GM12878 (cell line): ENCODE data around the gene LDHA. TPM values are rescaled to one million over a fixed set of nuclear protein-coding genes. Genes with fewer than 3 reads are reported as not detected.

Experiments used
- ATAC-seq: fragments of 200-7000 bp; cut with Tn5 transposase; 3 replicates; pipeline ENCODE4 v1.9.1; 2020; ENCODE audit warnings: mild to moderate bottlenecking, moderate library complexity
- BruUV-seq: library from RNA; stranded (reverse); fragments of 400-500 nt; replicated peaks from 2 replicates; lab custom pipeline; 2021; lab: Mats Ljungman, UMichigan
- CTCF ChIA-PET: fragments of 300-600 bp; sonication (Branson Sonifier 250); formaldehyde crosslinking; extraction: SDS; loops from one replicate; lab custom pipeline; 2021; ENCODE audit warnings: inconsistent platforms; lab: Yijun Ruan, JAX
- POLR2A ChIA-PET: fragments of 350-600 bp; formaldehyde crosslinking; extraction: SDS; loops from one replicate; lab custom pipeline; 2021; ENCODE audit warnings: inconsistent platforms; lab: Charles Lee
- RAD21 ChIA-PET: fragments of 300-600 bp; sonication (Branson Sonifier 250); formaldehyde crosslinking; loops from one replicate; lab custom pipeline; 2023; ENCODE audit warnings: antibody characterized with exemption; ENCODE audit not compliant: unreplicated experiment; lab: Charles Lee
- SMC1A ChIA-PET: fragments of 300-600 bp; sonication (Branson Sonifier 250); formaldehyde crosslinking; loops from one replicate; lab custom pipeline; 2023; ENCODE audit not compliant: unreplicated experiment, uncharacterized antibody; lab: Charles Lee
- DNase-seq: peaks from one replicate; pipeline ENCODE4 v3.0.0-alpha.2; 2011; ENCODE audit warnings: low read depth, low spot score
- FAIRE-seq: peaks from 3 replicates; lab custom pipeline; 2011; peaks lifted over from hg19 to GRCh38; lab: Jason Lieb, UNC
- H2AFZ ChIP-seq: 2 replicates; pipeline ENCODE4 v1.6.0; 2011; ENCODE audit warnings: low read depth, low read length, control low read depth; ENCODE audit not compliant: control insufficient read depth
- H3K27ac ChIP-seq: 2 replicates; pipeline ENCODE4 v1.5.1; 2011; ENCODE audit warnings: control low read depth; ENCODE audit not compliant: control insufficient read depth, insufficient read depth
- H3K27me3 ChIP-seq, 2 experiments: replicated peaks in 1 of 2; 2 replicates each; pipeline versions ENCODE4 v1.6.0 to v1.6.1; 2011; ENCODE audit warnings: low read length in 1 of 2; ENCODE audit not compliant: control insufficient read depth in 2 of 2, insufficient read depth in 2 of 2
- H3K36me3 ChIP-seq, 2 experiments: 2 replicates each; pipeline ENCODE4 v1.5.1; 2011; ENCODE audit warnings: low read length in 1 of 2; ENCODE audit not compliant: control insufficient read depth in 2 of 2, insufficient read depth in 2 of 2
- H3K4me1 ChIP-seq: 2 replicates; pipeline ENCODE4 v1.6.1; 2011; ENCODE audit warnings: mild to moderate bottlenecking, low read length, moderate library complexity, mixed read lengths; ENCODE audit not compliant: control insufficient read depth, insufficient read depth
- H3K4me2 ChIP-seq: 2 replicates; pipeline ENCODE4 v1.6.0; 2011; ENCODE audit warnings: control low read depth; ENCODE audit not compliant: control insufficient read depth, insufficient read depth
- H3K4me3 ChIP-seq: fragments of 200-600 bp; sonication (generic); 2 replicates; pipeline ENCODE4 v1.5.1; 2016
- H3K79me2 ChIP-seq: 2 replicates; pipeline ENCODE4 v1.6.0; 2011; ENCODE audit warnings: low read length; ENCODE audit not compliant: control insufficient read depth, insufficient read depth
- H3K9ac ChIP-seq: 2 replicates; pipeline ENCODE4 v1.8.0; 2011; ENCODE audit warnings: low read length, control low read depth, mixed read lengths; ENCODE audit not compliant: control insufficient read depth, insufficient read depth
- H3K9me3 ChIP-seq: replicated peaks from 3 replicates; pipeline ENCODE4 v1.5.1; 2011; ENCODE audit warnings: mild to moderate bottlenecking, low read length; ENCODE audit not compliant: control insufficient read depth, insufficient read depth
- H4K20me1 ChIP-seq: 2 replicates; pipeline ENCODE4 v1.6.0; 2011; ENCODE audit not compliant: control insufficient read depth, insufficient read depth
- CBX3 ChIP-seq: fragments of 200-600 bp; sonication (generic); IDR thresholded peaks from 2 replicates; pipeline ENCODE4 v1.6.1; 2016; ENCODE audit warnings: low read depth, borderline replicate concordance
- MEF2A ChIP-seq: IDR thresholded peaks from 2 replicates; pipeline ENCODE4 v1.6.1; 2011; ENCODE audit warnings: low read depth, mild to moderate bottlenecking, low read length, moderate library complexity; ENCODE audit not compliant: insufficient read depth
- MYB ChIP-seq: fragments of 150-350 bp; IDR thresholded peaks from 2 replicates; pipeline ENCODE4 v1.6.1; 2014; ENCODE audit warnings: mild to moderate bottlenecking, low read depth, low read length, borderline replicate concordance
- MYC ChIP-seq: IDR thresholded peaks from 2 replicates; pipeline ENCODE4 v1.6.1; 2011; ENCODE audit warnings: mild to moderate bottlenecking, low read length, moderate library complexity, inconsistent platforms; ENCODE audit not compliant: insufficient read depth, insufficient replicate concordance, insufficient read length, severe bottlenecking
- NR2F1 ChIP-seq: fragments of 450-650 bp; conservative IDR thresholded peaks from 2 replicates; pipeline ENCODE4 v1.6.1; 2017; ENCODE audit warnings: mild to moderate bottlenecking
- RCOR1 ChIP-seq: conservative IDR thresholded peaks from 2 replicates; pipeline ENCODE4 v1.6.1; 2012; ENCODE audit warnings: low read depth, low read length, improper control_type of control experiment
- SREBF2 ChIP-seq: IDR thresholded peaks from 2 replicates; pipeline ENCODE4 v1.6.1; 2012; ENCODE audit warnings: mild to moderate bottlenecking, low read length
- SUPT20H ChIP-seq: IDR thresholded peaks from 2 replicates; pipeline ENCODE4 v1.6.1; 2011; ENCODE audit warnings: low read depth, mild to moderate bottlenecking, low read length, moderate library complexity, borderline replicate concordance; ENCODE audit not compliant: control insufficient read depth
- TARDBP ChIP-seq: IDR thresholded peaks from 2 replicates; pipeline ENCODE4 v1.6.1; 2016; ENCODE audit warnings: borderline replicate concordance
- TBL1XR1 ChIP-seq: IDR thresholded peaks from 2 replicates; pipeline ENCODE4 v1.6.1; 2012; ENCODE audit warnings: low read depth, low read length, improper control_type of control experiment
- TCF12 ChIP-seq: IDR thresholded peaks from 2 replicates; pipeline ENCODE4 v1.6.1; 2011; ENCODE audit warnings: low read depth, mild to moderate bottlenecking, low read length
- TCF7 ChIP-seq: IDR thresholded peaks from 2 replicates; pipeline ENCODE4 v1.6.1; 2014; ENCODE audit warnings: antibody characterized with exemption, borderline replicate concordance
- WRNIP1 ChIP-seq: IDR thresholded peaks from 2 replicates; pipeline ENCODE4 v1.6.1; 2011; ENCODE audit warnings: low read depth, low read length, improper control_type of control experiment, borderline replicate concordance
- WGBS: methylation state at CpG from one replicate; pipeline ENCODE4 v1.1.6; 2016; ENCODE audit warnings: low lambda C conversion rate; ENCODE audit not compliant: insufficient replicate concordance, insufficient coverage; ENCODE audit errors: missing lambda C conversion rate; 5-methylcytosine and 5-hydroxymethylcytosine counted together
- in situ Hi-C: fragments of 300-500 bp; cut with MboI; formaldehyde crosslinking; loops from 9 replicates; pipeline ENCODE4 v1.14.3; 2018; ENCODE audit warnings: mixed read lengths
- intact Hi-C: fragments of 100-400 bp; cut with micrococcal nuclease; formaldehyde crosslinking; loops from one replicate; pipeline ENCODE4 v1.14.2; 2022; ENCODE audit not compliant: unreplicated experiment
- polyA plus RNA-seq, 11 experiments: library from polyadenylated mRNA; depleted of rRNA in 4 of 11; unstranded in 6 of 11; stranded (reverse) in 5 of 11; fragments of >200 nt; fragmentation: Nextera tagmentation in 4 of 11; fragmentation: Illumina TruSeq in 1 of 11; extraction: Ambion mirVana in 4 of 11; extraction: Trizol in 1 of 11; gene quantifications; 1 replicate in 1 of 11; 2 replicates in 10 of 11; pipeline versions ENCODE4 v1.2.1 to v1.2.3, GENCODE V29; 2011 to 2016; ENCODE audit warnings: inconsistent platforms in 2 of 11, missing spikeins in 2 of 11, low read depth in 1 of 11
- total RNA-seq, 4 experiments: library from RNA; depleted of rRNA in 3 of 4; stranded (reverse); fragments of >200 nt in 3 of 4; fragmentation: Illumina TruSeq in 1 of 4; extraction: Trizol in 1 of 4; gene quantifications; 2 replicates each; pipeline versions ENCODE4 v1.2.1 to v1.2.3, GENCODE V29; 2013 to 2021
- TF ChIP-seq, protein P1 (sequence below): fragments of 450-650 bp; IDR thresholded peaks from 2 replicates; pipeline ENCODE4 v1.6.1; 2017; ENCODE audit warnings: mild to moderate bottlenecking, moderate library complexity
- TF ChIP-seq, protein P2 (sequence below), 3 experiments: IDR thresholded peaks in 2 of 3; conservative IDR thresholded peaks in 1 of 3; 2 replicates each; pipeline ENCODE4 v1.5.1; 2011; ENCODE audit warnings: low read depth in 3 of 3, low read length in 3 of 3, mild to moderate bottlenecking in 3 of 3, control low read depth in 2 of 3, moderate library complexity in 2 of 3, inconsistent platforms in 1 of 3, mixed read lengths in 1 of 3; ENCODE audit not compliant: control insufficient read depth in 2 of 3, insufficient read depth in 1 of 3; ENCODE audit errors: extremely low read depth in 1 of 3
- TF ChIP-seq, protein P3 (sequence below): fragments of 450-650 bp; IDR thresholded peaks from 2 replicates; pipeline ENCODE4 v1.6.1; 2017; ENCODE audit warnings: low read depth, mild to moderate bottlenecking, moderate library complexity

The LDHA gene
- total and polyA plus RNA-seq, 10 of the 15 experiments (the other 5 are each of a cell fraction or from before 2014, with no cell fraction given), result 773 to 2,300 (median 1,367) TPM

DNA sequence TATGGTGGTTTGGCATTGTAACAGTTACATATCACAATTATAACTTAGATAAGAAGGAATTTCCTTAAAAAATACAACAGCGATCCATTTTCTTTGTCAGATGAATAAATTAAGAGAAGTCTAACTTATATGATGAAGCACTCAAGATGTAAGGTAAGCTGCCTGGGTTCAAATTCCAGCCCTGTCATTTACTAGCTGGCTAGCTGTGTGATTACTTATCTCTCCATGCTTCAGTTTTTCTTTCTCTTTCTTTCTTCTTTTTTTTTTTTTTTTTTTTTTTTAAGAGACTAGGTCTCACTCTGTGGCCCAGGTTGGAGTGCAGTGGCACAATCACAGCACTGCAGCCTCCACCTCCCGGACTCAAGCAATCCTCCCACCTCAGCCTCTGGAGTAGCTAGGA, 22.2 kb upstream of the LDHA start (continued):
- TF ChIP-seq, protein P1, sequence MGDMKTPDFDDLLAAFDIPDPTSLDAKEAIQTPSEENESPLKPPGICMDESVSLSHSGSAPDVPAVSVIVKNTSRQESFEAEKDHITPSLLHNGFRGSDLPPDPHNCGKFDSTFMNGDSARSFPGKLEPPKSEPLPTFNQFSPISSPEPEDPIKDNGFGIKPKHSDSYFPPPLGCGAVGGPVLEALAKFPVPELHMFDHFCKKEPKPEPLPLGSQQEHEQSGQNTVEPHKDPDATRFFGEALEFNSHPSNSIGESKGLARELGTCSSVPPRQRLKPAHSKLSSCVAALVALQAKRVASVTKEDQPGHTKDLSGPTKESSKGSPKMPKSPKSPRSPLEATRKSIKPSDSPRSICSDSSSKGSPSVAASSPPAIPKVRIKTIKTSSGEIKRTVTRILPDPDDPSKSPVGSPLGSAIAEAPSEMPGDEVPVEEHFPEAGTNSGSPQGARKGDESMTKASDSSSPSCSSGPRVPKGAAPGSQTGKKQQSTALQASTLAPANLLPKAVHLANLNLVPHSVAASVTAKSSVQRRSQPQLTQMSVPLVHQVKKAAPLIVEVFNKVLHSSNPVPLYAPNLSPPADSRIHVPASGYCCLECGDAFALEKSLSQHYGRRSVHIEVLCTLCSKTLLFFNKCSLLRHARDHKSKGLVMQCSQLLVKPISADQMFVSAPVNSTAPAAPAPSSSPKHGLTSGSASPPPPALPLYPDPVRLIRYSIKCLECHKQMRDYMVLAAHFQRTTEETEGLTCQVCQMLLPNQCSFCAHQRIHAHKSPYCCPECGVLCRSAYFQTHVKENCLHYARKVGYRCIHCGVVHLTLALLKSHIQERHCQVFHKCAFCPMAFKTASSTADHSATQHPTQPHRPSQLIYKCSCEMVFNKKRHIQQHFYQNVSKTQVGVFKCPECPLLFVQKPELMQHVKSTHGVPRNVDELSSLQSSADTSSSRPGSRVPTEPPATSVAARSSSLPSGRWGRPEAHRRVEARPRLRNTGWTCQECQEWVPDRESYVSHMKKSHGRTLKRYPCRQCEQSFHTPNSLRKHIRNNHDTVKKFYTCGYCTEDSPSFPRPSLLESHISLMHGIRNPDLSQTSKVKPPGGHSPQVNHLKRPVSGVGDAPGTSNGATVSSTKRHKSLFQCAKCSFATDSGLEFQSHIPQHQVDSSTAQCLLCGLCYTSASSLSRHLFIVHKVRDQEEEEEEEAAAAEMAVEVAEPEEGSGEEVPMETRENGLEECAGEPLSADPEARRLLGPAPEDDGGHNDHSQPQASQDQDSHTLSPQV, result no peak
- TF ChIP-seq SUPT20H (no peak), RCOR1 (no peak)

DNA sequence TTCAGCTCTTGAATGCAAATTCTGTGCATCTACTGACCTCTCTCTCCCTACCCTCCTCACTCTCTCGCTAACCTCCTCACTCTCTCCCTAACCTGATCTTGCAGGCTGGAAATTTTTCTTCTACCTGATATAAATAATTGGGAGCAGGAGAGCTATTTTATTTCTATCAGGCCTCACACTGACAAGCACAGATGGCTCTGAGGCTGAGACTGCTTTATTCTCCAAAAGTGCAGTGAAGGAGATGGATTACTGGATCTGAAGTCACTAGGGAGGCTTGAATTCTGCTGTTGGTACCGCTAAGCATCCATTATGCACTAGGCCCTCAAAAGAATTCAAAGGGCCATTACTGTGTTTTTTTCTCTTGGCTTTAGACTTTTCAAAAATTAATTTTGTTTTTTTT, 19.4 kb upstream of the LDHA start:
- ChIA-PET CTCF (interaction anchor here (1.5 to 3.7 kb wide), 2 partner anchors 10 to 131 kb away, joined by 4 to 13 read pairs; no protein-coding TSS in a partner anchor), POLR2A (no interaction called here), RAD21 (interaction anchor here (1.5 kb wide), 1 partner anchor 54 kb away, joined by 3 read pairs; no protein-coding TSS in a partner anchor), SMC1A (interaction anchor here (0.6 to 1.1 kb wide), 2 partner anchors 9 to 302 kb away, joined by 3 read pairs; no protein-coding TSS in a partner anchor)
- Histone ChIP-seq H3K4me2 (no peak overlapping the region), H3K27me3 (no peaks in the 10 kb centered on the region), H3K4me1 (no peaks in the 10 kb centered on the region), H4K20me1 (no peaks in the 10 kb centered on the region; the same call in 1 of the 2 replicates), H3K79me2 (no peaks in the 10 kb centered on the region), H3K27ac (no peak overlapping the region), H2AFZ (no peak overlapping the region), H3K9ac (no peak overlapping the region), H3K36me3 (no peaks in the 10 kb centered on the region), H3K9me3 (no peaks in the 10 kb centered on the region), H3K4me3 (no peak overlapping the region)
- DNase-seq, result no peak
- no peak for ATAC-seq
- WGBS, result 94% methylated on average over 2 of the region's 2 CpGs
- in situ Hi-C loops, result no loop called here
- no TSS peak for BruUV-seq
- no peak for FAIRE-seq
- intact Hi-C loops, result no loop called here
- no peak for TF ChIP-seq SREBF2
- TF ChIP-seq TCF7, result no peak
- no peak for TF ChIP-seq TCF12
- no peak for TF ChIP-seq CBX3
- no peak for TF ChIP-seq MYB
- TF ChIP-seq TBL1XR1, result no peak
- TF ChIP-seq, protein P2, sequence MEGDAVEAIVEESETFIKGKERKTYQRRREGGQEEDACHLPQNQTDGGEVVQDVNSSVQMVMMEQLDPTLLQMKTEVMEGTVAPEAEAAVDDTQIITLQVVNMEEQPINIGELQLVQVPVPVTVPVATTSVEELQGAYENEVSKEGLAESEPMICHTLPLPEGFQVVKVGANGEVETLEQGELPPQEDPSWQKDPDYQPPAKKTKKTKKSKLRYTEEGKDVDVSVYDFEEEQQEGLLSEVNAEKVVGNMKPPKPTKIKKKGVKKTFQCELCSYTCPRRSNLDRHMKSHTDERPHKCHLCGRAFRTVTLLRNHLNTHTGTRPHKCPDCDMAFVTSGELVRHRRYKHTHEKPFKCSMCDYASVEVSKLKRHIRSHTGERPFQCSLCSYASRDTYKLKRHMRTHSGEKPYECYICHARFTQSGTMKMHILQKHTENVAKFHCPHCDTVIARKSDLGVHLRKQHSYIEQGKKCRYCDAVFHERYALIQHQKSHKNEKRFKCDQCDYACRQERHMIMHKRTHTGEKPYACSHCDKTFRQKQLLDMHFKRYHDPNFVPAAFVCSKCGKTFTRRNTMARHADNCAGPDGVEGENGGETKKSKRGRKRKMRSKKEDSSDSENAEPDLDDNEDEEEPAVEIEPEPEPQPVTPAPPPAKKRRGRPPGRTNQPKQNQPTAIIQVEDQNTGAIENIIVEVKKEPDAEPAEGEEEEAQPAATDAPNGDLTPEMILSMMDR (IDR thresholded peaks at IDR 0.05 in 2 of 3, conservative IDR thresholded peaks at IDR 0.05 in 1 of 3; ENCODE audit: control insufficient read depth in 2 of 3, extremely low read depth in 1 of 3, insufficient read depth in 1 of 3, low read depth in 3 of 3, low read length in 3 of 3), result no peak
- TF ChIP-seq MEF2A, result no peak
- no peak for TF ChIP-seq NR2F1
- no peak for TF ChIP-seq TARDBP
- no peak for TF ChIP-seq WRNIP1
- TF ChIP-seq MYC, result no peak
- TF ChIP-seq, protein P3, sequence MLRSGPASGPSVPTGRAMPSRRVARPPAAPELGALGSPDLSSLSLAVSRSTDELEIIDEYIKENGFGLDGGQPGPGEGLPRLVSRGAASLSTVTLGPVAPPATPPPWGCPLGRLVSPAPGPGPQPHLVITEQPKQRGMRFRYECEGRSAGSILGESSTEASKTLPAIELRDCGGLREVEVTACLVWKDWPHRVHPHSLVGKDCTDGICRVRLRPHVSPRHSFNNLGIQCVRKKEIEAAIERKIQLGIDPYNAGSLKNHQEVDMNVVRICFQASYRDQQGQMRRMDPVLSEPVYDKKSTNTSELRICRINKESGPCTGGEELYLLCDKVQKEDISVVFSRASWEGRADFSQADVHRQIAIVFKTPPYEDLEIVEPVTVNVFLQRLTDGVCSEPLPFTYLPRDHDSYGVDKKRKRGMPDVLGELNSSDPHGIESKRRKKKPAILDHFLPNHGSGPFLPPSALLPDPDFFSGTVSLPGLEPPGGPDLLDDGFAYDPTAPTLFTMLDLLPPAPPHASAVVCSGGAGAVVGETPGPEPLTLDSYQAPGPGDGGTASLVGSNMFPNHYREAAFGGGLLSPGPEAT, result no peak
